ENCODE measurements around the gene WDR20.

WDR20 gene

GRCh38 chr14:102185360-102185759, 45.7 kb downstream of the WDR20 start:
- no peak for TF ChIP-seq CTCF (IDR thresholded peaks at IDR 0.05; ENCODE audit: low read depth, low read length, missing control alignments)
- DNase-seq (ENCODE audit: extremely low read depth, low read depth) = no peak
- no peak overlapping the region for H3K4me3 ChIP-seq (replicated peaks; ENCODE audit: low read depth, low read length)

- H3K4me3 ChIP-seq (replicated peaks; ENCODE audit: low read depth, low read length) = no peak overlapping the region
- TF ChIP-seq CTCF (IDR thresholded peaks at IDR 0.05; ENCODE audit: low read depth, low read length, missing control alignments) = no peak
- DNase-seq (ENCODE audit: extremely low read depth, low read depth) = peak; percentile 52
Observed at GRCh38 chr14:102187044-102187443, 47.3 kb downstream of the WDR20 start.

GRCh38 chr14:102187568-102188001, 47.9 kb downstream of the WDR20 start:
- no peak for TF ChIP-seq CTCF (IDR thresholded peaks at IDR 0.05; ENCODE audit: low read depth, low read length, missing control alignments)
- no peak overlapping the region for H3K4me3 ChIP-seq (replicated peaks; ENCODE audit: low read depth, low read length)
- DNase-seq (ENCODE audit: extremely low read depth, low read depth) = no peak

- no peak for TF ChIP-seq CTCF (IDR thresholded peaks at IDR 0.05; ENCODE audit: low read depth, low read length, missing control alignments)
- no peak for DNase-seq (ENCODE audit: extremely low read depth, low read depth)
- H3K4me3 ChIP-seq (replicated peaks; ENCODE audit: low read depth, low read length) = no peak overlapping the region
Observed at GRCh38 chr14:102188187-102188586, 48.5 kb downstream of the WDR20 start.

GRCh38 chr14:102189874-102190273, 50.2 kb downstream of the WDR20 start:
- no peak overlapping the region for H3K4me3 ChIP-seq (replicated peaks; ENCODE audit: low read depth, low read length)
- no peak for DNase-seq (ENCODE audit: extremely low read depth, low read depth)
- no peak for TF ChIP-seq CTCF (IDR thresholded peaks at IDR 0.05; ENCODE audit: low read depth, low read length, missing control alignments)

- no peak for DNase-seq (ENCODE audit: extremely low read depth, low read depth)
- no peak overlapping the region for H3K4me3 ChIP-seq (replicated peaks; ENCODE audit: low read depth, low read length)
- TF ChIP-seq CTCF (IDR thresholded peaks at IDR 0.05; ENCODE audit: low read depth, low read length, missing control alignments) = no peak
Observed at GRCh38 chr14:102192840-102193502, 53.3 kb downstream of the WDR20 start.

GRCh38 chr14:102194856-102195255, 55.2 kb downstream of the WDR20 start:
- no peak for DNase-seq (ENCODE audit: extremely low read depth, low read depth)
- no peak for TF ChIP-seq CTCF (IDR thresholded peaks at IDR 0.05; ENCODE audit: low read depth, low read length, missing control alignments)
- no peak overlapping the region for H3K4me3 ChIP-seq (replicated peaks; ENCODE audit: low read depth, low read length)
